Skeletal muscle tissue (tissue), 4 donors: ENCODE measurements around the gene VEGFA. TPM values are rescaled to one million over a fixed set of nuclear protein-coding genes. Genes with fewer than 3 reads are reported as not detected.
A peak's percentile ranks its signal among the peaks of the same experiment; 100 is the strongest.

ENCODE experiments used
- H3K27ac ChIP-seq: one replicate; pipeline ENCODE4 v1.7.0; 2013; ENCODE audit warnings: mild to moderate bottlenecking, low read depth, low read length, inconsistent platforms
- H3K27me3 ChIP-seq, 3 donors: one replicate each; pipeline ENCODE4 v1.7.0; 2013; ENCODE audit warnings: low read length in 3 of 3; ENCODE audit not compliant: control insufficient read depth in 3 of 3, insufficient read depth in 3 of 3
- H3K36me3 ChIP-seq, 3 donors: one replicate each; pipeline ENCODE4 v1.7.0; 2013; ENCODE audit warnings: low read length in 3 of 3; ENCODE audit not compliant: control insufficient read depth in 3 of 3, insufficient read depth in 3 of 3
- H3K4me1 ChIP-seq, 3 donors: one replicate each; pipeline ENCODE4 v1.7.0; 2013; ENCODE audit warnings: low read length in 3 of 3, mild to moderate bottlenecking in 3 of 3; ENCODE audit not compliant: control insufficient read depth in 3 of 3, insufficient read depth in 3 of 3
- H3K4me3 ChIP-seq, 3 donors: one replicate each; pipeline ENCODE4 v1.7.0; 2013; ENCODE audit warnings: low read length in 3 of 3
- H3K9ac ChIP-seq, 3 donors: one replicate each; pipeline ENCODE4 v1.7.0; 2013; ENCODE audit warnings: low read length in 3 of 3, mild to moderate bottlenecking in 3 of 3, moderate library complexity in 2 of 3, low read depth in 1 of 3
- H3K9me3 ChIP-seq, 3 donors: one replicate each; pipeline ENCODE4 v1.7.0; 2013; ENCODE audit warnings: low read length in 3 of 3; ENCODE audit not compliant: control insufficient read depth in 3 of 3
- total RNA-seq: library from RNA; depleted of rRNA; stranded (reverse); fragments of >200 nt; gene quantifications from one replicate; pipeline ENCODE4 v1.2.3, GENCODE V29; 2014
- donor health status: Osteomylitis.

Gene VEGFA
- total RNA-seq, 1 donor from 2014 or later = 36.5 TPM

DNA sequence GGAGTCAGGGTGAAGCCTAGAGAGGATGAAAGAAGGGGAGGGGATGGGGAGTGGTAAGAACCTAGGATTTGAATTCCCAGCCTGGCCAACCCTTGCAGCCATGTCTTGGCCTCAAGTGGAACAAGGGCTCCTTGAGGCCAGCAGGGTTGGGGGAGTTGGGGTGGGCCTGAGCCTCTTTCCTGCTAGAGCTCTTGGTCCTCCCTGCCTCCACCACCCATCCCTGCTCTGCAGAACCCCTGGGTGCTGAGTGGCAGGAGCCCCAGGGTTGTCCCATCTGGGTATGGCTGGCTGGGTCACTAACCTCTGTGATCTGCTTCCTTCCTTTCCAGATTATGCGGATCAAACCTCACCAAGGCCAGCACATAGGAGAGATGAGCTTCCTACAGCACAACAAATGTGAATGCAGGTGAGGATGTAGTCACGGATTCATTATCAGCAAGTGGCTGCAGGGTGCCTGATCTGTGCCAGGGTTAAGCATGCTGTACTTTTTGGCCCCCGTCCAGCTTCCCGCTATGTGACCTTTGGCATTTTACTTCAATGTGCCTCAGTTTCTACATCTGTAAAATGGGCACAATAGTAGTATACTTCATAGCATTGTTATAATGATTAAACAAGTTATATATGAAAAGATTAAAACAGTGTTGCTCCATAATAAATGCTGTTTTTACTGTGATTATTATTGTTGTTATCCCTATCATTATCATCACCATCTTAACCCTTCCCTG, 8.3 kb downstream of the VEGFA start:
- no peaks in the 10 kb centered on the region for H3K9me3 ChIP-seq
- peak overlapping the region; percentile 97 for H3K27ac ChIP-seq
- H3K9ac ChIP-seq = peak overlapping the region in 1 of 3 donors; percentile 74
- H3K4me3 ChIP-seq = no peak overlapping the region
- H3K4me1 ChIP-seq = peaks cover 62 to 88% (median 82%) of the 10 kb centered on the region in 3 donors
- peaks cover 50 to 95% (median 71%) of the 10 kb centered on the region in 3 donors for H3K36me3 ChIP-seq
- H3K27me3 ChIP-seq = no peaks in the 10 kb centered on the region

DNA sequence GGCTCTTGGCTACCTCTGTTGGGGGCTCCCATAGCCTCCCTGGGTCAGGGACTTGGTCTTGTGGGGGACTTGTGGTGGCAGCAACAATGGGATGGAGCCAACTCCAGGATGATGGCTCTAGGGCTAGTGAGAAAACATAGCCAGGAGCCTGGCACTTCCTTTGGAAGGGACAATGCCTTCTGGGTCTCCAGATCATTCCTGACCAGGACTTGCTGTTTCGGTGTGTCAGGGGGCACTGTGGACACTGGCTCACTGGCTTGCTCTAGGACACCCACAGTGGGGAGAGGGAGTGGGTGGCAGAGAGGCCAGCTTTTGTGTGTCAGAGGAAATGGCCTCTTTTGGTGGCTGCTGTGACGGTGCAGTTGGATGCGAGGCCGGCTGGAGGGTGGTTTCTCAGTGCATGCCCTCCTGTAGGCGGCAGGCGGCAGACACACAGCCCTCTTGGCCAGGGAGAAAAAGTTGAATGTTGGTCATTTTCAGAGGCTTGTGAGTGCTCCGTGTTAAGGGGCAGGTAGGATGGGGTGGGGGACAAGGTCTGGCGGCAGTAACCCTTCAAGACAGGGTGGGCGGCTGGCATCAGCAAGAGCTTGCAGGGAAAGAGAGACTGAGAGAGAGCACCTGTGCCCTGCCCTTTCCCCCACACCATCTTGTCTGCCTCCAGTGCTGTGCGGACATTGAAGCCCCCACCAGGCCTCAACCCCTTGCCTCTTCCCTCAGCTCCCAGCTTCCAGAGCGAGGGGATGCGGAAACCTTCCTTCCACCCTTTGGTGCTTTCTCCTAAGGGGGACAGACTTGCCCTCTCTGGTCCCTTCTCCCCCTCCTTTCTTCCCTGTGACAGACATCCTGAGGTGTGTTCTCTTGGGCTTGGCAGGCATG, 9.2 kb downstream of the VEGFA start:
- Histone ChIP-seq H3K9ac (peak overlapping the region in 1 of 3 donors; percentile 33), H3K36me3 (peaks cover 55 to 96% (median 80%) of the 10 kb centered on the region in 3 donors), H3K27me3 (no peaks in the 10 kb centered on the region), H3K27ac (peak overlapping the region; percentile 16), H3K9me3 (no peaks in the 10 kb centered on the region), H3K4me1 (peaks cover 53 to 79% (median 78%) of the 10 kb centered on the region in 3 donors), H3K4me3 (no peak overlapping the region)

DNA sequence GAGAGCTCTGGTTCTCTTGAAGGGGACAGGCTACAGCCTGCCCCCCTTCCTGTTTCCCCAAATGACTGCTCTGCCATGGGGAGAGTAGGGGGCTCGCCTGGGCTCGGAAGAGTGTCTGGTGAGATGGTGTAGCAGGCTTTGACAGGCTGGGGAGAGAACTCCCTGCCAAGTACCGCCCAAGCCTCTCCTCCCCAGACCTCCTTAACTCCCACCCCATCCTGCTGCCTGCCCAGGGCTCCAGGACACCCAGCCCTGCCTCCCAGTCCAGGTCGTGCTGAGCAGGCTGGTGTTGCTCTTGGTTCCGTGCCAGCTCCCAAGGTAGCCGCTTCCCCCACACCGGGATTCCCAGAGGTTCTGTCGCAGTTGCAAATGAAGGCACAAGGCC, 9.8 kb downstream of the VEGFA start:
- peak overlapping the region in 2 of 3 donors; percentile 33 for H3K9ac ChIP-seq
- H3K36me3 ChIP-seq = peaks cover 60 to 95% (median 85%) of the 10 kb centered on the region in 3 donors
- H3K27ac ChIP-seq = peak overlapping the region; percentile 21
- H3K4me3 ChIP-seq = no peak overlapping the region
- H3K27me3 ChIP-seq = no peaks in the 10 kb centered on the region
- peaks cover 48 to 73% (median 72%) of the 10 kb centered on the region in 3 donors for H3K4me1 ChIP-seq
- H3K9me3 ChIP-seq = no peaks in the 10 kb centered on the region

DNA sequence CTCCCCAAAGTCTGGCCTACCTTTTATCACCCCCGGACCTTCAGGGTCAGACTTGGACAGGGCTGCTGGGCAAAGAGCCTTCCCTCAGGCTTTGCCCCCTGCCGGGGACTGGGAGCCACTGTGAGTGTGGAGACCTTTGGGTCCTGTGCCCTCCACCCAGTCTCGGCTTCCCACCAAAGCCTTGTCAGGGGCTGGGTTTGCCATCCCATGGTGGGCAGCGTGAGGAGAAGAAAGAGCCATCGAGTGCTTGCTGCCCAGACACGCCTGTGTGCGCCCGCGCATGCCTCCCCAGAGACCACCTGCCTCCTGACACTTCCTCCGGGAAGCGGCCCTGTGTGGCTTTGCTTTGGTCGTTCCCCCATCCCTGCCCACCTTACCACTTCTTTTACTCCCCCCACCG, 10.3 kb downstream of the VEGFA start:
- H3K4me3 ChIP-seq = no peak overlapping the region
- peaks cover 43 to 68% (median 68%) of the 10 kb centered on the region in 3 donors for H3K4me1 ChIP-seq
- H3K9ac ChIP-seq = peak overlapping the region in 1 of 3 donors; percentile 33
- H3K36me3 ChIP-seq = peaks cover 64 to 95% (median 89%) of the 10 kb centered on the region in 3 donors
- no peaks in the 10 kb centered on the region for H3K9me3 ChIP-seq
- peak overlapping the region; percentile 21 for H3K27ac ChIP-seq
- no peaks in the 10 kb centered on the region for H3K27me3 ChIP-seq

DNA sequence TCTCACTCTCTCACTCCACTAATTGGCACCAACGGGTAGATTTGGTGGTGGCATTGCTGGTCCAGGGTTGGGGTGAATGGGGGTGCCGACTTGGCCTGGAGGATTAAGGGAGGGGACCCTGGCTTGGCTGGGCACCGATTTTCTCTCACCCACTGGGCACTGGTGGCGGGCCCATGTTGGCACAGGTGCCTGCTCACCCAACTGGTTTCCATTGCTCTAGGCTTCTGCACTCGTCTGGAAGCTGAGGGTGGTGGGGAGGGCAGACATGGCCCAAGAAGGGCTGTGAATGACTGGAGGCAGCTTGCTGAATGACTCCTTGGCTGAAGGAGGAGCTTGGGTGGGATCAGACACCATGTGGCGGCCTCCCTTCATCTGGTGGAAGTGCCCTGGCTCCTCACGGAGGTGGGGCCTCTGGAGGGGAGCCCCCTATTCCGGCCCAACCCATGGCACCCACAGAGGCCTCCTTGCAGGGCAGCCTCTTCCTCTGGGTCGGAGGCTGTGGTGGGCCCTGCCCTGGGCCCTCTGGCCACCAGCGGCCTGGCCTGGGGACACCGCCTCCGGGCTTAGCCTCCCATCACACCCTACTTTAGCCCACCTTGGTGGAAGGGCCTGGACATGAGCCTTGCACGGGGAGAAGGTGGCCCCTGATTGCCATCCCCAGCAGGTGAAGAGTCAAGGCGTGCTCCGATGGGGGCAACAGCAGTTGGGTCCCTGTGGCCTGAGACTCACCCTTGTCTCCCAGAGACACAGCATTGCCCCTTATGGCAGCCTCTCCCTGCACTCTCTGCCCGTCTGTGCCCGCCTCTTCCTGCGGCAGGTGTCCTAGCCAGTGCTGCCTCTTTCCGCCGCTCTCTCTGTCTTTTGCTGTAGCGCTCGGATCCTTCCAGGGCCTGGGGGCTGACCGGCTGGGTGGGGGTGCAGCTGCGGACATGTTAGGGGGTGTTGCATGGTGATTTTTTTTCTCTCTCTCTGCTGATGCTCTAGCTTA, 11.2 kb downstream of the VEGFA start:
- Histone ChIP-seq H3K9ac (peak overlapping the region in 2 of 3 donors; percentile 33), H3K36me3 (peaks cover 69 to 91% (median 91%) of the 10 kb centered on the region in 3 donors), H3K4me1 (peaks cover 34 to 59% (median 59%) of the 10 kb centered on the region in 3 donors), H3K27ac (no peak overlapping the region), H3K9me3 (no peaks in the 10 kb centered on the region), H3K4me3 (no peak overlapping the region), H3K27me3 (no peaks in the 10 kb centered on the region)

DNA sequence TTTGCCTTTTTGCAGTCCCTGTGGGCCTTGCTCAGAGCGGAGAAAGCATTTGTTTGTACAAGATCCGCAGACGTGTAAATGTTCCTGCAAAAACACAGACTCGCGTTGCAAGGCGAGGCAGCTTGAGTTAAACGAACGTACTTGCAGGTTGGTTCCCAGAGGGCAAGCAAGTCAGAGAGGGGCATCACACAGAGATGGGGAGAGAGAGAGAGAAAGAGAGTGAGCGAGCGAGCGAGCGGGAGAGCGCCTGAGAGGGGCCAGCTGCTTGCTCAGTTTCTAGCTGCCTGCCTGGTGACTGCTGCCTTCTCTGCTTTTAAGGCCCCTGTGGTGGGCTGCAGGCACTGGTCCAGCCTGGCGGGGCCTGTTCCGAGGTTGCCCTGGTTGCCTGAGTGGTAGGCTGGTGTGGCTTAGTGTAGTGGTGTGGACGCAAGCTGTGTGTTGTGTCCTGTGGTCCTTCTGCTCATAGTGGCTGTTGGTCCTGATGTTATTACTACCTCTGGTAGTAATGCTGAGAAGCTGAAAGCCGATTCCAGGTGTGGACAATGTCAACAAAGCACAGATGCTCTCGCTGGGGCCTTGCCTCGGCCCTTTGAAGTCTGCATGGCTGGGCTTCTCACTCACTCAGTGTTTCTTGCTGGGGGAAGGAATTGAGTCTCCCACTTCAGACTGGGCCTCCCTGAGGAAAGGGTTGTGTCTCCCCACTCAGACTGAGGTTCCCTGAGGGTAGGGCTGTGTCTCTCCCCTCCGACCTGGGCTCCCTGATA, 12.1 kb downstream of the VEGFA start:
- H3K4me1 ChIP-seq = peaks cover 26 to 50% (median 50%) of the 10 kb centered on the region in 3 donors

DNA sequence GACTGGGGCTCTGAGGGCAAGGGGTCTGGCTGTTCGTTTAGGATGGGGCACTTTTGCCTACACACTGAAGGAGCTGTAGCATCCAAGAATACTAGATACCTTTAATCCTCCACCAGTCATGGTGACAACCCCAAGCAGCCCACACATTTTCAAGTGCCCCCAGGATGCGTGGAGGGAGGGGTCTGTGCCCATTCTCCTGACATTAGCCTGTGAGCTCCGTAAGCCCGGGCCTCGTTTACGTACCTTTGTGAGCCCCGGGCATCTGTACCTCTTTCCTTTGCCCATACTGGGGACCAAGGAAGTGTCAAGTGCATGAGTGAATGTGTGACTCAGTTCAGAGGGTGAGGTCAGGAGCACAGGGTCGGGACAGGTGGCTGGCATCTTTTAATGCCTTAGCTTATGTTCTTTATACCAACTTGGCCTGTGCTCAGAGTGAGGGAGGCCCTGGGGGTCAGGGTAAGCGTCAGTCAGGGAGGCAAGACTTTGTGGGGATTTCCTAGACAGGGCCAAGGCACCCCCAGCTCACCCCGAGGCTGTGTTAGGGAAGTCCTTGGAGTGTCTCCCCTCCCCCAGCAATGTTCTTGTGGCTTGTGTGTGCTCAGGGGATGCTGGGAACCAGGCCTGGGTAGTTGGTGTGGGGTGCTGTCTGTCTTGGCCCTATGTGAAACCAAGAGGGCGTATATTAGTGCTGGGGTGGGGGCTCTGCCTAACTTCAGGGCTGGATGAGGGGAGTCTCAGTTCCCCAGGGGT, 12.9 kb downstream of the VEGFA start:
- Histone ChIP-seq H3K27me3 (no peaks in the 10 kb centered on the region), H3K36me3 (peaks cover 63 to 76% (median 74%) of the 10 kb centered on the region in 3 donors), H3K9ac (peak overlapping the region in 1 of 3 donors; percentile 50), H3K4me1 (peaks cover 17 to 42% (median 42%) of the 10 kb centered on the region in 3 donors), H3K4me3 (no peak overlapping the region), H3K27ac (no peak overlapping the region), H3K9me3 (no peaks in the 10 kb centered on the region)

More for the DNA sequence above, 12.1 kb downstream of the VEGFA start:
- Histone ChIP-seq H3K9me3 (no peaks in the 10 kb centered on the region), H3K27ac (no peak overlapping the region), H3K9ac (peak overlapping the region in 1 of 3 donors; percentile 50), H3K4me3 (no peak overlapping the region), H3K36me3 (peaks cover 69 to 84% (median 82%) of the 10 kb centered on the region in 3 donors), H3K27me3 (no peaks in the 10 kb centered on the region)

DNA sequence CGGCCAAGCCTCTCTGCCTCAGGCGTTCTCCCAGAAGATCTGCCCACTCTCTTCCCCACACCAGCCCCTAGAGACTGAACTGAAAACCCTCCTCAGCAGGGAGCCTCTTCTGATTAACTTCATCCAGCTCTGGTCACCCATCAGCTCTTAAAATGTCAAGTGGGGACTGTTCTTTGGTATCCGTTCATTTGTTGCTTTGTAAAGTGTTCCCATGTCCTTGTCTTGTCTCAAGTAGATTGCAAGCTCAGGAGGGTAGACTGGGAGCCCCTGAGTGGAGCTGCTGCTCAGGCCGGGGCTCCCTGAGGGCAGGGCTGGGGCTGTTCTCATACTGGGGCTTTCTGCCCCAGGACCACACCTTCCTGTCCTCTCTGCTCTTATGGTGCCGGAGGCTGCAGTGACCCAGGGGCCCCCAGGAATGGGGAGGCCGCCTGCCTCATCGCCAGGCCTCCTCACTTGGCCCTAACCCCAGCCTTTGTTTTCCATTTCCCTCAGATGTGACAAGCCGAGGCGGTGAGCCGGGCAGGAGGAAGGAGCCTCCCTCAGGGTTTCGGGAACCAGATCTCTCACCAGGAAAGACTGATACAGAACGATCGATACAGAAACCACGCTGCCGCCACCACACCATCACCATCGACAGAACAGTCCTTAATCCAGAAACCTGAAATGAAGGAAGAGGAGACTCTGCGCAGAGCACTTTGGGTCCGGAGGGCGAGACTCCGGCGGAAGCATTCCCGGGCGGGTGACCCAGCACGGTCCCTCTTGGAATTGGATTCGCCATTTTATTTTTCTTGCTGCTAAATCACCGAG, 14.2 kb downstream of the VEGFA start:
- Histone ChIP-seq H3K36me3 (peaks cover 50 to 63% (median 61%) of the 10 kb centered on the region in 3 donors), H3K9me3 (no peaks in the 10 kb centered on the region), H3K4me3 (no peak overlapping the region), H3K4me1 (peaks cover 5 to 32% (median 31%) of the 10 kb centered on the region in 3 donors), H3K27me3 (no peaks in the 10 kb centered on the region), H3K27ac (no peak overlapping the region), H3K9ac (no peak overlapping the region)
